Endothelial cell of umbilical vein (primary cell): Measurements from ENCODE around the gene OR5AU1. TPM values are rescaled to one million over a fixed set of nuclear protein-coding genes. Genes with fewer than 3 reads are reported as not detected.

Experiments used
- BruUV-seq: library from RNA; stranded (reverse); fragments of 400-500 nt; replicated peaks from 2 replicates; lab custom pipeline; 2021; lab: Mats Ljungman, UMichigan
- CTCF ChIA-PET: fragments of 300-600, 350-600 bp; sonication (Branson Sonifier 250); formaldehyde crosslinking; loops from one replicate; lab custom pipeline; 2021; ENCODE audit warnings: antibody characterized with exemption, inconsistent platforms; lab: Charles Lee
- POLR2A ChIA-PET: fragments of 300-600, 350-600 bp; sonication (Branson Sonifier 250); formaldehyde crosslinking; loops from one replicate; lab custom pipeline; 2021; ENCODE audit warnings: antibody characterized with exemption, inconsistent platforms; lab: Charles Lee
- DNase-seq: peaks from one replicate; pipeline ENCODE4 v3.0.0-alpha.2; 2011; ENCODE audit warnings: low read depth, low spot score
- FAIRE-seq: peaks from 2 replicates; lab custom pipeline; 2011; peaks lifted over from hg19 to GRCh38; lab: Jason Lieb, UNC
- H2AFZ ChIP-seq: 2 replicates; pipeline ENCODE4 v1.6.0; 2012; ENCODE audit warnings: low read depth, low read length, control low read depth, inconsistent platforms
- H3K27ac ChIP-seq: 2 replicates; pipeline ENCODE4 v1.5.1; 2011; ENCODE audit warnings: low read depth, mild to moderate bottlenecking, control low read depth, low read length, moderate library complexity; ENCODE audit not compliant: insufficient read depth
- H3K27me3 ChIP-seq, 2 experiments: 2 replicates each; pipeline versions ENCODE4 v1.6.0 to v1.6.1; 2011; ENCODE audit warnings: low read length in 2 of 2, mixed read lengths in 1 of 2; ENCODE audit not compliant: control insufficient read depth in 2 of 2, insufficient read depth in 2 of 2
- H3K36me3 ChIP-seq, 2 experiments: 2 replicates in 1 of 2; 3 replicates in 1 of 2; pipeline ENCODE4 v1.5.1; 2011; ENCODE audit warnings: low read length in 2 of 2, mild to moderate bottlenecking in 1 of 2, moderate library complexity in 1 of 2; ENCODE audit not compliant: control insufficient read depth in 2 of 2, insufficient read depth in 2 of 2; ENCODE audit errors: extremely low read depth in 1 of 2
- H3K4me1 ChIP-seq: 3 replicates; pipeline ENCODE4 v1.5.1; 2011; ENCODE audit warnings: mild to moderate bottlenecking, low read length; ENCODE audit not compliant: control insufficient read depth, insufficient read depth; ENCODE audit errors: extremely low read depth
- H3K4me2 ChIP-seq: 2 replicates; pipeline ENCODE4 v1.6.1; 2011; ENCODE audit warnings: low read length, control low read depth, mixed read lengths; ENCODE audit not compliant: insufficient read depth
- H3K4me3 ChIP-seq, 3 experiments: fragments of 200-600 bp in 1 of 3; sonication (generic), shearing (Covaris generic) in 1 of 3; replicated peaks in 1 of 3; 2 replicates each; pipeline ENCODE4 v1.5.1; 2011 to 2016; ENCODE audit warnings: control low read depth in 3 of 3, low read length in 3 of 3, mild to moderate bottlenecking in 2 of 3, inconsistent platforms in 1 of 3, low read depth in 1 of 3, moderate library complexity in 1 of 3; ENCODE audit not compliant: insufficient read depth in 1 of 3
- H3K79me2 ChIP-seq: 2 replicates; pipeline ENCODE4 v1.6.0; 2012; ENCODE audit warnings: low read length, inconsistent platforms; ENCODE audit not compliant: control insufficient read depth, insufficient read depth
- H3K9ac ChIP-seq: replicated peaks from 2 replicates; pipeline ENCODE3; 2011; ENCODE audit warnings: low read length, control low read depth; ENCODE audit not compliant: insufficient read depth; ENCODE audit errors: extremely low read depth
- H3K9me1 ChIP-seq: replicated peaks from 3 replicates; pipeline ENCODE4 v1.6.0; 2011; ENCODE audit warnings: mild to moderate bottlenecking, low read length; ENCODE audit not compliant: control insufficient read depth, insufficient read depth; ENCODE audit errors: extremely low read depth
- H3K9me3 ChIP-seq: replicated peaks from 2 replicates; pipeline ENCODE4 v1.5.1; 2012; ENCODE audit warnings: low read length, inconsistent platforms; ENCODE audit not compliant: control insufficient read depth, insufficient read depth
- H4K20me1 ChIP-seq: replicated peaks from 2 replicates; pipeline ENCODE3; 2011; ENCODE audit warnings: mild to moderate bottlenecking, low read length; ENCODE audit not compliant: control insufficient read depth, insufficient read depth; ENCODE audit errors: extremely low read depth
- CTCF ChIP-seq, 2 donors: IDR thresholded peaks; 1 replicate in 1 of 2; 2 replicates in 1 of 2; pipeline ENCODE4 v1.5.1; 2011; ENCODE audit warnings: low read length in 2 of 2, mild to moderate bottlenecking in 2 of 2, moderate library complexity in 2 of 2, control low read depth in 1 of 2, inconsistent platforms in 1 of 2, low read depth in 1 of 2; ENCODE audit not compliant: insufficient read depth in 1 of 2; ENCODE audit errors: extremely low read depth in 1 of 2
- EZH2 ChIP-seq: IDR thresholded peaks from 2 replicates; pipeline ENCODE4 v1.6.1; 2012; ENCODE audit warnings: borderline replicate concordance, low read depth, mild to moderate bottlenecking, moderate library complexity, low read length, inconsistent platforms; ENCODE audit not compliant: severe bottlenecking
- FOS ChIP-seq: IDR thresholded peaks from 2 replicates; pipeline ENCODE4 v1.6.1; 2011; ENCODE audit warnings: mild to moderate bottlenecking, low read length, moderate library complexity, borderline replicate concordance; ENCODE audit not compliant: insufficient read depth
- GATA2 ChIP-seq: IDR thresholded peaks from 2 replicates; pipeline ENCODE4 v1.7.0; 2011; ENCODE audit warnings: low read depth, mild to moderate bottlenecking, moderate library complexity, mixed read lengths, low read length; ENCODE audit not compliant: insufficient read length, insufficient read depth
- JUN ChIP-seq: IDR thresholded peaks from 2 replicates; pipeline ENCODE4 v1.6.1; 2011; ENCODE audit warnings: borderline replicate concordance, low read depth; ENCODE audit not compliant: insufficient read length, insufficient read depth
- MAX ChIP-seq: IDR thresholded peaks from 2 replicates; pipeline ENCODE4 v1.6.1; 2011; ENCODE audit not compliant: insufficient read depth, insufficient read length
- MYC ChIP-seq: IDR thresholded peaks from one replicate; pipeline ENCODE4 v1.6.1; 2011; ENCODE audit warnings: mild to moderate bottlenecking, low read depth, low read length
- POLR2A ChIP-seq: IDR thresholded peaks from 2 replicates; pipeline ENCODE4 v1.6.1; 2012; ENCODE audit warnings: low read depth, mild to moderate bottlenecking, control low read depth, low read length
- POLR2AphosphoS5 ChIP-seq: IDR thresholded peaks from 2 replicates; pipeline ENCODE4 v1.6.1; 2012; ENCODE audit warnings: low read depth, mild to moderate bottlenecking, control low read depth, low read length, moderate library complexity; ENCODE audit not compliant: insufficient read depth
- dilution Hi-C: fragments of 300-500 bp; cut with MboI; formaldehyde crosslinking; loops from one replicate; pipeline ENCODE4 v1.15.0; 2019; ENCODE audit warnings: low sequenced_read_pairs; ENCODE audit not compliant: extremely low pct_ligation_motif_present
- intact Hi-C: fragments of 100-400 bp; cut with micrococcal nuclease; formaldehyde crosslinking; loops from one replicate; pipeline ENCODE4 v1.10.0; 2022
- polyA plus RNA-seq, 4 experiments: library from polyadenylated mRNA; depleted of rRNA in 3 of 4; stranded (reverse) in 3 of 4; unstranded in 1 of 4; fragments of >200 nt; gene quantifications; 2 replicates each; pipeline versions ENCODE4 v1.2.1 to v1.2.3, GENCODE V29; 2011 to 2012; ENCODE audit warnings: missing spikeins in 1 of 4
- total RNA-seq: library from RNA; stranded (reverse); gene quantifications from 2 replicates; pipeline ENCODE4 v1.2.3, GENCODE V29; 2021

The OR5AU1 gene
- total and polyA plus RNA-seq, 2 donors (not counting 3 experiments of a cell fraction or from before 2014, with no cell fraction given), result not detected

GRCh38 chr14:21133901-21134300, 22.0 kb downstream of the OR5AU1 start:
- Histone ChIP-seq H3K9ac (no peak overlapping the region), H4K20me1 (no peaks in the 10 kb centered on the region), H3K27ac (no peak overlapping the region), H3K4me1 (no peaks in the 10 kb centered on the region), H3K79me2 (no peaks in the 10 kb centered on the region), H3K4me2 (no peak overlapping the region), H3K9me3 (no peaks in the 10 kb centered on the region), H2AFZ (no peak overlapping the region), H3K27me3 (no peaks in the 10 kb centered on the region), H3K36me3 (no peaks in the 10 kb centered on the region), H3K4me3 (no peak overlapping the region), H3K9me1 (no peaks in the 10 kb centered on the region)
- POLR2A ChIA-PET, result no interaction called here
- no TSS peak for BruUV-seq
- FAIRE-seq (no peak), DNase-seq (no peak)
- intact Hi-C loops, result no loop called here
- TF ChIP-seq FOS (no peak), JUN (no peak), EZH2 (no peak), MAX (no peak)
- CTCF ChIA-PET, result interaction anchor here (3.3 kb wide), 1 partner anchor 10 kb away, joined by 22 read pairs; no protein-coding TSS in a partner anchor
- dilution Hi-C loops, result no loop called here

GRCh38 chr14:21123429-21123828, 32.4 kb downstream of the OR5AU1 start:
- TF ChIP-seq CTCF (IDR thresholded peaks at IDR 0.05; ENCODE audit: extremely low read depth in 1 of 2, insufficient read depth in 1 of 2, low read depth in 1 of 2, low read length in 2 of 2) (no peak), EZH2 (no peak), FOS (no peak), JUN (no peak), POLR2A (no peak), POLR2AphosphoS5 (no peak), MYC (no peak), GATA2 (no peak), MAX (no peak)
- Histone ChIP-seq H3K9ac (no peak overlapping the region), H3K4me2 (no peak overlapping the region), H4K20me1 (no peaks in the 10 kb centered on the region), H3K27me3 (peaks cover 5 to 22% of the 10 kb centered on the region in 2 experiments), H3K4me1 (no peaks in the 10 kb centered on the region), H3K9me3 (no peaks in the 10 kb centered on the region), H3K9me1 (no peaks in the 10 kb centered on the region), H3K79me2 (no peaks in the 10 kb centered on the region), H2AFZ (no peak overlapping the region), H3K27ac (no peak overlapping the region), H3K4me3 (no peak overlapping the region), H3K36me3 (no peaks in the 10 kb centered on the region)
- BruUV-seq, result no TSS peak
- no peak for FAIRE-seq
- POLR2A ChIA-PET, result no interaction called here
- DNase-seq, result no peak
- CTCF ChIA-PET, result interaction anchor here (1.1 to 3.9 kb wide), 3 partner anchors 12 to 109 kb away, joined by 3 to 22 read pairs (median 11); no protein-coding TSS in a partner anchor
- dilution Hi-C loops (no loop called here), intact Hi-C loops (no loop called here)
